Ovary (tissue), 3 donors: ENCODE results near the gene FADS1.

Experiments used
- CTCF ChIP-seq, 3 donors: fragments of 450-650 bp in 2 of 3; fragments of 200-600 bp in 1 of 3; IDR thresholded peaks; one replicate each; pipeline versions ENCODE4 v1.5.1 to v1.8.0; 2016 to 2022; ENCODE audit warnings: antibody characterized with exemption in 3 of 3, mild to moderate bottlenecking in 1 of 3
- POLR2A ChIP-seq: fragments of 450-650 bp; IDR thresholded peaks from one replicate; pipeline ENCODE4 v1.6.1; 2017; ENCODE audit warnings: antibody characterized with exemption, mild to moderate bottlenecking, moderate library complexity
- donor health status: DM: no; HTN: no; CAD: no.

- TF ChIP-seq CTCF (IDR thresholded peaks at IDR 0.05) (no peak), POLR2A (no peak)
These were observed 13.0 kb upstream of the FADS1 start for GRCh38 chr11:61829806-61830205.
